ENCODE results near the gene CT47A1.
"Not testable (repeated sequence)": the region's sequence is repeated elsewhere in the genome, so short reads cannot be mapped to it uniquely, and the experiment has no call there.

CT47A1 gene

DNA sequence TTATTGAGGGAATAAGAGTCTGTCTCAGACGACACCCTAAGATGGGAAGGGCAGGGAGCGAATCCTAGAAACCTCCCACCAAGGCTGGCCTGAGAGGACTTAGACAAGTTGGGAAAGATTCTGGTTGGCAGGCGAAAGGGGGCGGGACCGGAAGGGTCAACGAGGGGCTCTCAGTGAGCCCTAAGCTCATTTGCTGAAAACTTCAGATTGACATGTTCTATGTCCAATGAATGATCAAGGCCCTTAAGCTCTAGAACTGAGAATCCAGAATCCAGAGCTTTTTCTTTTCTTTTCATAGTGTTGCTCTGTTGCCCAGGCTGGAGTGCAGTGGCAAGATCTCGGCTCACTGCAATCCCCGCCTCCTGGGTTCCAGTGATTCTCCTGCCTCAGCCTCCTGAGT, at the start of gene CT47A1:
TSS of gene CT47A1 (minus strand) at position 101 of the 400 bp plus-strand sequence. CDS start 231 bp downstream, outside the sequence.
- not testable (repeated sequence) for DNase-seq

GRCh38 chrX:121032531-121032930, 47.0 kb upstream of the CT47A1 start:
- DNase-seq = no peak

GRCh38 chrX:121030083-121030482, 44.5 kb upstream of the CT47A1 start:
- DNase-seq = no peak

DNA sequence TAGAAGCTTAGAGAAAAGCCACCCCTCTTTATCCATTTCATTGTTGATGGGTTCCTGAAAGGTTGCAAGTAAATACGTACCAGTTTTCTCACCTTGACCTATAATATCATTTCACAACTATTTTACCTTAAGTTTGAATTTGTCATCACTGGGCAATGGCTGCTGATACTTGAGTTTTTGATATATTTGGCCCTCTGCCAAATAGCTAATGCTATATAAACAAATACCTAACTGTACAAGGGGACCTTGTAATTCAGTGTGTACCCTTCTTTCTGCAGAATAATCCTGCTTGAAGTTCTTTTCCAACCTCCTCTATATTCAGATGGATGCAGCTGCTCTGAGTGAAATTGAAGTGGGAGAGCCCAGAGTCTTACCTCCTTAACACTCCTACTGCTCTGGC, 42.9 kb upstream of the CT47A1 start:
- DNase-seq = no peak

GRCh38 chrX:121014826-121015225, 29.3 kb upstream of the CT47A1 start:
- DNase-seq = no peak

GRCh38 chrX:121013897-121014455, 28.4 kb upstream of the CT47A1 start:
- no peak for DNase-seq

GRCh38 chrX:121011254-121011653, 25.7 kb upstream of the CT47A1 start:
- DNase-seq = no peak

DNA sequence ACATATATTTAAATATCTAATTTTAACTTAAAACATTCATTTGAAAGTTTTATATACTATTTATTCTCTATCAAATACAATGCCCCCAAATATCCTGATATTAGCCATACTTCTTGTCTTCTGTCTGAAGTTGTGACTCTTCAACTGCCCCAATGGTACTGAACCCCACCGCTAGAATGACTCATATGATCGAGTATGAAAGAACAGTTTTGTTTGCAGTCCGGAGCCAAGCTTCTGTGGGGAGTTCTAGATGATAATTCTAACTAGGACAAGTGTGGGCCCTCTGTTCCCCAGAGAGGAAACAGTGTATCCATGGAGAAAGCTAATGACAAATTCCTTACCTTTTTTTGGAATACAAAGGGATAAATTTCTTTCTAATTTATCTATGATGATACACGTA, 24.7 kb upstream of the CT47A1 start:
- DNase-seq = no peak

DNA sequence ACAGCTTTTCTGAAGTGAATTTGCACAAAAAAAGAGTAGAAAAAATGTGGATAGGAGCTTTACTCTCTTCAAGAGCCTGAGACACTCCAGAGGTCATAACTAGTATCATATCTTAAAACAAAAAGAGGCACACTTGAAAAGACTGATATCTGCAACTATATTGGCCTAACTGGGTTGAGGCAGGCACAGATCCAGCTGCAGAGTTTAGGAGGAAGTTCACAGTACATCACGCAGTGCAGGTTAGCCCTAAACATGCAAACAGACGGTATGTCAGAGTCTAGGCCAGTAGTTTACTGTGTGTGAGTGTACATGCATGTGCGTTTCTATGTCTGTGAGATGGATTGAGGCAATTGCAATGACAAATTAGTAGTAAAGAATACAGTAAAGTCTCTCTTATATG, 24.2 kb upstream of the CT47A1 start:
- DNase-seq = no peak

GRCh38 chrX:121008920-121009319, 23.4 kb upstream of the CT47A1 start:
- DNase-seq = no peak

DNA sequence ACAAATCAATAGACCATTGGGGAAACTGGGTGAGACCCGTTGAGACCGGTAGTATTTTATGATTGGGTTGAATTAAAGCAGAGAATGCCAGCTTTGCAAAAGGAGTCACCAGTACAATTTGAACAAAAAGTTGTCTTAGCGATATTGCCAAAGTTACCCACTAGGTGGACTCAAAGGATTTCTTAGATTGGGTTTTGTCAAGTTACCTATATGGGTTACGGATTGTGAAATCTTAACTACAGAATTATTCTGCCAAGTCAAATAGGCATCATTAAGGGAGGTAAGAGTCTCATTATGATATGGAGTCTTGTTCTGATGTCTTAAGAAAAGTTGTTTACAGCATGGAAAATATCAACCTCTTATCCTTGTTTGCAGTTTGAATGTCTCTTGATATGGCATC, 15.0 kb upstream of the CT47A1 start:
- no peak for DNase-seq

DNA sequence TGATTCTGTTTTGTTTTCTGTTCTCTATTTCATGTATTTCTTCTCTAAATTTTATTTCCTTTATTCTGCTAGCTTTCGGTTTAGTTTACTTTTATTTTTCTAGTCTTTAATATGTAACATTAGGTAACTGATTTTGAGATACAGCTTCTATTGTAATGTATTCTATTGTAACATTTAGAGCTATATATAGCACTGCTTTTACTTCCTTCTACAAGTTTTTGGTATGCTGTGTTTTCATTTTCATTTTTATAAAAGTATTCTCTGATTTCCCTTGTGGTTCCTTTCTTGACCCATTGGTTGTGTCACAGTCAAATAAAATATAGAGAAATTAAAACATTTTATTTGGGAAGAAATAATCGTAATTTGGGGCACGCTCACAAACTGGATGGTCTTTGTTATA, 13.9 kb upstream of the CT47A1 start:
- DNase-seq = no peak

DNA sequence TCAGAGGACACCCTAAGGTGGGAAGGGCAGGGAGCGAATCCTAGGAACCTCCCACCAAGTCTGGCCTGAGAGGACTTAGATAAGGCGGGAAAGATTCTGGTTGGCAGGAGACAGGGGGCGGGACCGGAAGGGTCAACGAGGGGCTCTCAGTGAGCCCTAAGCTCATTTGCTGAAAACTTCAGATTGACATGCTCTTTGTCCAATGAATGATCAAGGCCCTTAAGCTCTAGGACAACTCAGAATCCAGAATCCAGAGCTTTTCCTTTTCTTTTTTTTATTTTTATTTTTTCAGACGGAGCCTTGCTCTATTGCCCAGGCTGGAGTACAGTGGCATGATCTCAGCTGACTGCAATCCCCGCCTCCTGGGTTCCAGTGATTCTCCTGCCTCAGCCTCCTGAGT, 29.1 kb downstream of the CT47A1 start, which contains the start of gene CT47A7:
TSS of gene CT47A7 (minus strand) at position 101 of the 400 bp plus-strand sequence. CDS start 255 bp downstream, outside the sequence.
- not testable (repeated sequence) for DNase-seq

Data from CD4-positive, alpha-beta T cell treated with Interferon gamma for 1 hour (primary cell).